ENCODE data around the gene SPOCK1.

GRCh38 chr5:137262818-137263217 lies 236.3 kb downstream of the SPOCK1 start:
- no peak for TF ChIP-seq EZH2 (IDR thresholded peaks at IDR 0.05; ENCODE audit: insufficient read depth, poor library complexity, severe bottlenecking)
- TF ChIP-seq EZH2phosphoT487 (IDR thresholded peaks at IDR 0.05; ENCODE audit: insufficient read depth, low read depth): no peak
